ENCODE data around the gene CRACR2A. TPM values are rescaled to one million over a fixed set of nuclear protein-coding genes. Genes with fewer than 3 reads are reported as not detected.

CRACR2A gene
- total and polyA plus RNA-seq, 2 of the 8 experiments (the other 6 are each of a cell fraction or from before 2014, with no cell fraction given): 0.85 to 3.2 TPM

DNA sequence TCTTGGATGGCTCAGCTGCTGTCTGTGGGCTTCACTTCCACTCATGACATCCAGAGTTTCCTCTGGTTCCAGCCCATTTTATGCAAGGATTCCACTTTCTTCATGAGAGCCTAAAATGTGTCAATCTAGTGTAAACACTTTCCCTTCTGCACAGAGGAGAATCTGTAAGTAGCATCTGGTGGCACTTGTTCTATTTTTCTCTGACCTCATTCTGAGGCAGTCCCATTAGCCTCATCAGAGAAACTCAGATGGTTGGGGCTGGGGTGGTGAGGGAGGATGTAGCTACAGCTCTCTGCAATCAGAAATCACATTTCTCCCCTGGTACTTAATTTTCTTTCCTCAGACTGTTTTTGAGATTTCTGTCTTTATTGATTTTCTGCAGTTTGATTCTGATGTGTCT lies 180.3 kb downstream of the CRACR2A start (continued):
- TF ChIP-seq HDAC6 (IDR thresholded peaks at IDR 0.05; ENCODE audit: low read depth, low read length): no peak

DNA sequence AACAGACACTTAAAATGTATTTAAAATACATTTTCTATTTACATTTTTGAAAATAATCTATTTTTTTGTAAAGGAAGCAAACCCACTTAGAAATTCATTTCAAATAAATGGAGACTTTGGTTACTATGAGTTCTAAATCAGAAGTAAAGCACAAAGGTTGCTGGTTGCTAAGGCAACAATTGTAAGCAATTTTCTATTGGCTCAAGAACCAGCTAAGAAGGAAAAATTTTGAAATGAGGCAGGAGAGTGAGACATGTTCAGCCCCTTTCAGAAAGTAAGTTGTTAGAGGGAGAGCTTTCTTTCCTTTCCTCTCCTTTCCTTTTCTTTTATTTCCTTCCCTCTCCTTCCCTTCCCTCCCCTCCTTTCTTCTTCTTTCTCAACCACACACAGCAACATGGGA lies 181.2 kb downstream of the CRACR2A start:
- Histone ChIP-seq H2BK5ac (ENCODE audit: low read depth, low read length) (no peak overlapping the region), H4K20me1 (replicated peaks in 1 of 2; ENCODE audit: control insufficient read depth in 1 of 2, insufficient read depth in 2 of 2, low read length in 2 of 2) (no peaks in the 10 kb centered on the region), H2BK20ac (ENCODE audit: low read length) (no peak overlapping the region), H3K9me3 (ENCODE audit: insufficient read depth in 2 of 2, low read depth in 1 of 2, low read length in 1 of 2) (no peaks in the 10 kb centered on the region), H2BK15ac (ENCODE audit: low read length) (no peak overlapping the region), H3K4me3 (ENCODE audit: extremely low read depth in 1 of 4, insufficient read depth in 2 of 4, low read depth in 3 of 4, low read length in 4 of 4) (no peak overlapping the region), H3K79me1 (ENCODE audit: low read depth, low read length) (no peaks in the 10 kb centered on the region), H4K91ac (replicated peaks; ENCODE audit: insufficient read length, low read length) (no peak overlapping the region), H3K27ac (ENCODE audit: low read depth, low read length) (no peak overlapping the region), H2BK120ac (replicated peaks; ENCODE audit: low read depth, low read length) (no peak overlapping the region), H2AK5ac (ENCODE audit: low read depth, low read length) (no peak overlapping the region), H3K36me3 (ENCODE audit: control insufficient read depth in 2 of 4, insufficient read depth in 4 of 4, low read length in 3 of 4) (no peaks in the 10 kb centered on the region), H3K23me2 (ENCODE audit: low read depth, low read length) (no peaks in the 10 kb centered on the region), H3K14ac (ENCODE audit: insufficient read length) (no peak overlapping the region), H3K9ac (replicated peaks in 1 of 4; ENCODE audit: extremely low read depth in 1 of 4, low read depth in 3 of 4, low read length in 3 of 4) (no peak overlapping the region), H3K23ac (ENCODE audit: insufficient read length) (no peak overlapping the region), H3K56ac (replicated peaks; ENCODE audit: insufficient read length, low read depth, low read length) (no peak overlapping the region), H3K4ac (replicated peaks; ENCODE audit: insufficient read length, low read depth, low read length) (no peak overlapping the region), H3K18ac (ENCODE audit: extremely low read depth, low read length) (no peak overlapping the region), H4K5ac (ENCODE audit: insufficient read length, low read depth, low read length) (no peak overlapping the region), H3K4me1 (replicated peaks in 1 of 4; ENCODE audit: control insufficient read depth in 3 of 4, insufficient read depth in 4 of 4, low read length in 3 of 4) (no peaks in the 10 kb centered on the region), H2AFZ (ENCODE audit: low read length) (no peak overlapping the region), H3K79me2 (ENCODE audit: control insufficient read depth in 1 of 2, insufficient read depth in 2 of 2, low read length in 2 of 2) (no peaks in the 10 kb centered on the region), H3K4me2 (ENCODE audit: insufficient read depth in 1 of 2, low read depth in 2 of 2, low read length in 2 of 2) (no peak overlapping the region), H4K8ac (ENCODE audit: extremely low read depth, insufficient read depth, low read length) (no peak overlapping the region), H2BK12ac (ENCODE audit: low read depth, low read length) (no peak overlapping the region), H3K27me3 (replicated peaks in 1 of 4; ENCODE audit: control insufficient read depth in 3 of 4, extremely low read depth in 1 of 4, insufficient read depth in 3 of 4, low read length in 3 of 4) (no peaks in the 10 kb centered on the region; a peak in 1 of 7 replicates)
- no peak for FAIRE-seq
- ChIA-PET POLR2A (ENCODE audit: partially characterized antibody) (no interaction called here), CTCF (ENCODE audit: partially characterized antibody) (interaction anchor here (1.9 kb wide), 1 partner anchor 14 kb away, joined by 3 read pairs; no protein-coding TSS in a partner anchor)
- no peak for DNase-seq (ENCODE audit: low read depth in 1 of 2, low spot score in 2 of 2)
- TF ChIP-seq JUND (IDR thresholded peaks at IDR 0.05; ENCODE audit: low read length) (no peak), RAD21 (IDR thresholded peaks at IDR 0.05 in 1 of 2, conservative IDR thresholded peaks at IDR 0.05 in 1 of 2; ENCODE audit: low read depth in 2 of 2, low read length in 2 of 2) (no peak), EP300 (IDR thresholded peaks at IDR 0.05; ENCODE audit: borderline replicate concordance in 1 of 2, low read depth in 2 of 2, low read length in 2 of 2) (no peak), CTBP2 (IDR thresholded peaks at IDR 0.05; ENCODE audit: borderline replicate concordance, insufficient read depth, insufficient read length, low read length) (no peak), ATF2 (IDR thresholded peaks at IDR 0.05; ENCODE audit: low read length) (no peak), CBX5 (IDR thresholded peaks at IDR 0.05; ENCODE audit: low read depth, low read length) (no peak), PHF8 (conservative IDR thresholded peaks at IDR 0.05; ENCODE audit: low read depth, low read length) (no peak), SRF (IDR thresholded peaks at IDR 0.05; ENCODE audit: low read depth, low read length) (no peak), BCL11A (IDR thresholded peaks at IDR 0.05; ENCODE audit: low read depth in 2 of 2, low read length in 2 of 2) (no peak), CEBPB (IDR thresholded peaks at IDR 0.05; ENCODE audit: low read depth, low read length) (no peak)
